Thymus (tissue), 14 donors: ENCODE measurements around the gene DACT3. TPM values are rescaled to one million over a fixed set of nuclear protein-coding genes. Genes with fewer than 3 reads are reported as not detected.

Experiments used
- DNase-seq, 9 donors: peaks; one replicate each; pipeline ENCODE4 v3.0.0-alpha.2; 2013; ENCODE audit warnings: low spot score in 9 of 9, low read depth in 6 of 9, missing footprints in 1 of 9
- H3K27ac ChIP-seq, 2 donors: one replicate each; pipeline ENCODE4 v1.5.1; 2013; ENCODE audit warnings: control low read depth in 1 of 2, low read depth in 1 of 2, low read length in 1 of 2, mild to moderate bottlenecking in 1 of 2, moderate library complexity in 1 of 2
- H3K27me3 ChIP-seq, 2 donors: one replicate each; pipeline ENCODE4 v1.5.1; 2013; ENCODE audit warnings: low read length in 1 of 2; ENCODE audit not compliant: control insufficient read depth in 2 of 2, insufficient read depth in 1 of 2
- H3K36me3 ChIP-seq, 2 donors: one replicate each; pipeline ENCODE4 v1.5.1; 2013; ENCODE audit warnings: low read length in 1 of 2, mild to moderate bottlenecking in 1 of 2, moderate library complexity in 1 of 2; ENCODE audit not compliant: control insufficient read depth in 2 of 2, insufficient read depth in 2 of 2
- H3K4me1 ChIP-seq, 2 donors: one replicate each; pipeline ENCODE4 v1.5.1; 2013; ENCODE audit warnings: low read length in 2 of 2; ENCODE audit not compliant: control insufficient read depth in 2 of 2, insufficient read depth in 2 of 2
- H3K4me3 ChIP-seq, 2 donors: one replicate each; pipeline ENCODE4 v1.5.1; 2013; ENCODE audit warnings: low read length in 2 of 2, control low read depth in 1 of 2, mild to moderate bottlenecking in 1 of 2
- H3K9me3 ChIP-seq, 2 donors: one replicate each; pipeline ENCODE4 v1.5.1; 2013; ENCODE audit warnings: low read length in 1 of 2, mild to moderate bottlenecking in 1 of 2; ENCODE audit not compliant: control insufficient read depth in 2 of 2, insufficient read depth in 1 of 2
- WGBS: extraction: QIAGEN DNeasy Blood & Tissue Kit; methylation state at CpG from one replicate; pipeline ENCODE4 v1.1.7; 2013; 5-methylcytosine and 5-hydroxymethylcytosine counted together
- long read RNA-seq, 10 donors: transcript quantifications; one replicate each; lab custom pipeline, GENCODE V29; 2026
- polyA plus RNA-seq: library from polyadenylated mRNA; stranded (reverse); fragments of 200-250 nt; gene quantifications from one replicate; pipeline ENCODE4 v1.2.3, GENCODE V29; 2013
- total RNA-seq: library from RNA; stranded (reverse); fragments of 120-200 nt; gene quantifications from one replicate; pipeline ENCODE4 v1.2.4, GENCODE V29; 2013
- donor health status: healthy.

Gene DACT3
- total RNA-seq = 1.2 TPM
- polyA plus RNA-seq = 3.4 TPM
- long read RNA-seq, donor 1 = 0 reads
- long read RNA-seq, donor 2, partial matches to known transcripts = 0 of 2 reads
- long read RNA-seq, donor 2, other reads (novel, unspliced or antisense) = 0 of 2 reads
- long read RNA-seq, donor 3, partial matches to known transcripts = 0 of 1 reads
- long read RNA-seq, donor 3, other reads (novel, unspliced or antisense) = 0 of 1 reads
- long read RNA-seq, donor 4 = 0 reads
- long read RNA-seq, donor 5, partial matches to known transcripts = 0 of 4 reads
- long read RNA-seq, donor 5, other reads (novel, unspliced or antisense) = 0 of 4 reads
- long read RNA-seq, donor 6, partial matches to known transcripts = 0 of 1 reads
- long read RNA-seq, donor 6, other reads (novel, unspliced or antisense) = 0 of 1 reads
- long read RNA-seq, donor 7 = 0 reads
- long read RNA-seq, donor 8 = 0 reads
- long read RNA-seq, donor 9, partial matches to known transcripts = 0 of 1 reads
- long read RNA-seq, donor 9, other reads (novel, unspliced or antisense) = 0 of 1 reads
- long read RNA-seq, donor 10 = 0 reads

- Histone ChIP-seq H3K4me1 (peaks cover 9 to 33% of the 10 kb centered on the region in 2 donors), H3K27me3 (peaks cover 31 to 45% of the 10 kb centered on the region in 2 donors), H3K9me3 (no peaks in the 10 kb centered on the region), H3K4me3 (peak within 1 kb of the TSS; percentile 39 to 58), H3K27ac (peak within 1 kb of the TSS; percentile 80 to 91), H3K36me3 (no peaks in the 10 kb centered on the region)
- DNase-seq = peak; percentile 94 to 100 (median 99)
- under 1% methylated on average over 61 of the region's 61 CpGs for WGBS
Observed at GRCh38 chr19:46661020-46661731, at the start of gene DACT3. TSS of gene DACT3 (minus strand) at chr19:46661182. CDS start at chr19:46661064, 118 bp downstream.

- Histone ChIP-seq H3K27ac (no peak overlapping the region), H3K9me3 (no peaks in the 10 kb centered on the region), H3K27me3 (no peaks in the 10 kb centered on the region), H3K4me1 (peaks cover 3 to 14% of the 10 kb centered on the region in 2 donors), H3K36me3 (peaks cover 49 to 59% of the 10 kb centered on the region in 2 donors), H3K4me3 (no peak overlapping the region)
- WGBS = 96% methylated on average over 25 of the region's 25 CpGs
- no peak for DNase-seq
Observed at GRCh38 chr19:46710687-46711086, 49.7 kb upstream of the DACT3 start.

- 47% methylated on average over 21 of the region's 21 CpGs for WGBS
- peaks cover 79 to 83% of the 10 kb centered on the region in 2 donors for H3K36me3 ChIP-seq
- no peaks in the 10 kb centered on the region for H3K27me3 ChIP-seq
- no peaks in the 10 kb centered on the region for H3K9me3 ChIP-seq
- no peaks in the 10 kb centered on the region for H3K4me1 ChIP-seq
- no peak overlapping the region for H3K27ac ChIP-seq
- DNase-seq = peak in 5 of 9 donors; percentile 46 to 81 (median 66)
- H3K4me3 ChIP-seq = no peak overlapping the region
Observed at GRCh38 chr19:46704379-46705076, 43.5 kb upstream of the DACT3 start.

GRCh38 chr19:46700704-46701103, 39.7 kb upstream of the DACT3 start:
- H3K27ac ChIP-seq = no peak overlapping the region

GRCh38 chr19:46698395-46699321, 37.7 kb upstream of the DACT3 start:
- H3K27me3 ChIP-seq = no peaks in the 10 kb centered on the region
- no peaks in the 10 kb centered on the region for H3K9me3 ChIP-seq
- H3K27ac ChIP-seq = no peak overlapping the region
- no peak overlapping the region for H3K4me3 ChIP-seq
- H3K36me3 ChIP-seq = peaks cover 93 to 94% of the 10 kb centered on the region in 2 donors
- no peaks in the 10 kb centered on the region for H3K4me1 ChIP-seq
- WGBS = 98% methylated on average over 11 of the region's 11 CpGs
- no peak for DNase-seq

More at GRCh38 chr19:46700704-46701103, 39.7 kb upstream of the DACT3 start:
- Histone ChIP-seq H3K4me1 (no peaks in the 10 kb centered on the region), H3K27me3 (no peaks in the 10 kb centered on the region), H3K9me3 (no peaks in the 10 kb centered on the region), H3K36me3 (peaks cover 82 to 88% of the 10 kb centered on the region in 2 donors), H3K4me3 (no peak overlapping the region)
- DNase-seq = no peak
- WGBS = 97% methylated on average over 13 of the region's 13 CpGs

GRCh38 chr19:46697204-46697960, 36.4 kb upstream of the DACT3 start:
- Histone ChIP-seq H3K36me3 (peaks cover 95 to 97% of the 10 kb centered on the region in 2 donors), H3K4me3 (no peak overlapping the region), H3K4me1 (no peaks in the 10 kb centered on the region), H3K27me3 (no peaks in the 10 kb centered on the region), H3K9me3 (no peaks in the 10 kb centered on the region), H3K27ac (no peak overlapping the region)
- 94% methylated on average over 39 of the region's 39 CpGs for WGBS
- DNase-seq = peak in 3 of 9 donors; percentile 38 to 53 (median 42)

- no peak for DNase-seq
- Histone ChIP-seq H3K27ac (no peak overlapping the region), H3K9me3 (no peaks in the 10 kb centered on the region), H3K36me3 (peaks cover 95 to 98% of the 10 kb centered on the region in 2 donors), H3K4me1 (no peaks in the 10 kb centered on the region), H3K27me3 (no peaks in the 10 kb centered on the region), H3K4me3 (no peak overlapping the region)
- WGBS = 96% methylated on average over 9 of the region's 9 CpGs
Observed at GRCh38 chr19:46696866-46697203, 35.9 kb upstream of the DACT3 start.

GRCh38 chr19:46696052-46696451, 35.1 kb upstream of the DACT3 start:
- H3K4me1 ChIP-seq = no peaks in the 10 kb centered on the region
- peaks cover 95 to 98% of the 10 kb centered on the region in 2 donors for H3K36me3 ChIP-seq
- no peaks in the 10 kb centered on the region for H3K9me3 ChIP-seq
- WGBS = 98% methylated on average over 10 of the region's 10 CpGs
- H3K27ac ChIP-seq = no peak overlapping the region
- H3K4me3 ChIP-seq = no peak overlapping the region
- no peak for DNase-seq
- H3K27me3 ChIP-seq = no peaks in the 10 kb centered on the region
